ENCODE measurements around the gene TNNI2.

GRCh38 chr11:1827931-1828330, 10.8 kb upstream of the TNNI2 start:
- TF ChIP-seq CTCF (conservative IDR thresholded peaks at IDR 0.05; ENCODE audit: low read depth, low read length) (no peak), EZH2 (IDR thresholded peaks at IDR 0.05; ENCODE audit: borderline replicate concordance, low read depth, low read length, poor library complexity, severe bottlenecking) (no peak)

Measured in A673 (cell line).